Measurements from ENCODE around the gene PRICKLE2.
A peak's percentile ranks its signal among the peaks of the same experiment; 100 is the strongest.

The PRICKLE2 gene

DNA sequence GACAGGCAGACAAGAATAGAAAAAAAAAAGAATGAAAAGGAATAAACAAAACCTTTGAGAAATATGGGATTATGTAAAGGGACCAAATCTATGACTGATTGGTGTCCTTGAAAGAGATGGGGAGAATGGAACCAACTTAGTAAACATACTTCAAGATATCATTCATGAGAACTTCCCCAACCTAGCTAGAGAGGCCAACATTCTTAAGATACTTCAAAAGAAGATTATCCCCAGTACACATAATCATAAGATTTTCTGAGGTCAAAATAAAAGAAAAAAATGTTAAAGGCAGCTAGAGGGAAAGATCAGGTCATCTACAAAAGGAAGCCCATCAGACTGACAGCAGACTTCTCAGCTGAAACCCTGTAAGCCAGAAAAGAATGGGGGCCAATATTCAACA is 110.6 kb downstream of the PRICKLE2 start:
- no peak for DNase-seq (ENCODE audit: low read depth)
- TF ChIP-seq, protein P1, sequence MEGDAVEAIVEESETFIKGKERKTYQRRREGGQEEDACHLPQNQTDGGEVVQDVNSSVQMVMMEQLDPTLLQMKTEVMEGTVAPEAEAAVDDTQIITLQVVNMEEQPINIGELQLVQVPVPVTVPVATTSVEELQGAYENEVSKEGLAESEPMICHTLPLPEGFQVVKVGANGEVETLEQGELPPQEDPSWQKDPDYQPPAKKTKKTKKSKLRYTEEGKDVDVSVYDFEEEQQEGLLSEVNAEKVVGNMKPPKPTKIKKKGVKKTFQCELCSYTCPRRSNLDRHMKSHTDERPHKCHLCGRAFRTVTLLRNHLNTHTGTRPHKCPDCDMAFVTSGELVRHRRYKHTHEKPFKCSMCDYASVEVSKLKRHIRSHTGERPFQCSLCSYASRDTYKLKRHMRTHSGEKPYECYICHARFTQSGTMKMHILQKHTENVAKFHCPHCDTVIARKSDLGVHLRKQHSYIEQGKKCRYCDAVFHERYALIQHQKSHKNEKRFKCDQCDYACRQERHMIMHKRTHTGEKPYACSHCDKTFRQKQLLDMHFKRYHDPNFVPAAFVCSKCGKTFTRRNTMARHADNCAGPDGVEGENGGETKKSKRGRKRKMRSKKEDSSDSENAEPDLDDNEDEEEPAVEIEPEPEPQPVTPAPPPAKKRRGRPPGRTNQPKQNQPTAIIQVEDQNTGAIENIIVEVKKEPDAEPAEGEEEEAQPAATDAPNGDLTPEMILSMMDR (IDR thresholded peaks at IDR 0.05; ENCODE audit: insufficient read depth, low read depth, low read length, missing control alignments) = no peak
- no peak overlapping the region for H3K4me3 ChIP-seq (ENCODE audit: low read length)

DNA sequence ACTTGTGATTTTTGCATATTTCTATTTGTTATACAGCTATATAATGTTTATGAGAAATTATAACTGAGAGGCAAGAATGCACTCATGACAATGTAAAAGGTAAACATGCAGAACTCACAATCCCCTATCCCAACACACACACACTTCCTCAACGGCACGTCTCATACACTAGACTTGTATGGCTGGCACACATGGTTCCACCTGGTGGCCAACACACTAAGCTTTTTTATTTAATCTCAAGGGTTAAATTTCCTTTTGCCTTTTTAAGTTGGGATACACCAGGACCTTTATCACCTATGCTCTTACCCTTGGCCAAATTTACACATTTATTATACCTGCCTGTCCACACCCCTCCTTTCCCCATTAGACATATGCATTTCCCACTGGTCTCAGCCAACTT is 113.4 kb downstream of the PRICKLE2 start:
- peak; percentile 9 for DNase-seq (ENCODE audit: low read depth)
- H3K4me3 ChIP-seq (ENCODE audit: low read length) = no peak overlapping the region
- TF ChIP-seq, protein P1 (IDR thresholded peaks at IDR 0.05; ENCODE audit: insufficient read depth, low read depth, low read length, missing control alignments) = no peak

DNA sequence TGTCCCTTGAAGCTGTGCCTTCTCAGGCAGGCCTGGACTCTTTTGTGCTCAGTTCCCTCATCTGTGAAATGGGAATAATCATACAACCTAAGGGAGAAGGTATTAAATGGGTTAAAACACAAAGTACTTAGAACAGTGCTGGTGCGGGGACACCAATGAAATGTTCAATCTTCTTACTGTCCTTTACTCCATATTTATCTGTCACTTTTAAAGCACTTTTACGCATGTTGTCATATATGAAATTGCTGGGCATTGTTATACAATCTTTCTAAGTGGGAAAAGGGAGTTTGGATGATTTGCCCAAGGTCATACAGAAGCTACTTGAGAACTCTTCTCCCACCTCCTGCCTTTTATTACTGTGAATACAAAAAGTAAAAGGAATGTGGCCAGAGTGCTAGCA is 114.2 kb downstream of the PRICKLE2 start:
- H3K4me3 ChIP-seq (ENCODE audit: low read length) = no peak overlapping the region
- TF ChIP-seq, protein P1 (IDR thresholded peaks at IDR 0.05; ENCODE audit: insufficient read depth, low read depth, low read length, missing control alignments) = no peak
- no peak for DNase-seq (ENCODE audit: low read depth)

DNA sequence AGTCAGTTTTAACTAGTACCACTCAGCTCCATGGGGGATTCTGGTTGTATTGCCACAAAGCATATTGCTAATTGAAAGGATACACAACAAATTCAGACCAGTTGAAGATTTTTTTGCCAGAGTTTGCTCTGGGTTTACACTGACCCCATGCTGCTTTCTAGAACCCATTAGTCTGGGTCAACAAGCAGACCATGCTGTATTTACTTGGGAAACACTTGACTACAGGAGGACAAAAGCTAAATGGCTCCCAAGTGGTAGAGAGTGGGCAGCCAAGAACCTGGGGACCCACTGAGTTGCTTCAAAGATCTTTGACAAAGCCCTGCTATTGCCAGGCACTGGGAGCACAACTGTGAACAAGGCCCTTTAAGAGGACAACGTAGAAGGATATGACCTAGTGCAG is 115.2 kb downstream of the PRICKLE2 start:
- no peak overlapping the region for H3K4me3 ChIP-seq (ENCODE audit: low read length)
- TF ChIP-seq, protein P1 (IDR thresholded peaks at IDR 0.05; ENCODE audit: insufficient read depth, low read depth, low read length, missing control alignments) = no peak
- no peak for DNase-seq (ENCODE audit: low read depth)

DNA sequence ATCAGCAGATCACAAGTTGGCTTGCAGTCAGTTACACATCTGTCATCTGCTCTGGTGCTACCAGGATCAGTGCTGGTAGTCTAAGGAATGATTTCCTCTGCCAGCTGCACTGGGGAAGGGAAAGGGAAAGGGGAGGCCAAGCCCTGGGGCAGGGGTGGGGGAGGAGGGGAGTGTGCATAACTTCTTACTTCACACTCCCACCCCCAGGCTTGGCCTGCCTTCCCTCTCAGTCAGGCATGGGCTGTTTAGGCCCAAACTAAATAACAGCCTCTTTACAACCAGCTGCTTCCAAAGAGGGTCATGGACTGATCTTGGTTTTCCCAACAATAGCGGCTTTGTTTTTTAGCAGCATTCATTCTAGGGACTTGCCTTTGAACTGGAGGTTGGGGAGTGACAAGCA is 115.8 kb downstream of the PRICKLE2 start:
- H3K4me3 ChIP-seq (ENCODE audit: low read length) = no peak overlapping the region
- DNase-seq (ENCODE audit: low read depth) = peak; percentile 7
- TF ChIP-seq, protein P1 (IDR thresholded peaks at IDR 0.05; ENCODE audit: insufficient read depth, low read depth, low read length, missing control alignments) = no peak

DNA sequence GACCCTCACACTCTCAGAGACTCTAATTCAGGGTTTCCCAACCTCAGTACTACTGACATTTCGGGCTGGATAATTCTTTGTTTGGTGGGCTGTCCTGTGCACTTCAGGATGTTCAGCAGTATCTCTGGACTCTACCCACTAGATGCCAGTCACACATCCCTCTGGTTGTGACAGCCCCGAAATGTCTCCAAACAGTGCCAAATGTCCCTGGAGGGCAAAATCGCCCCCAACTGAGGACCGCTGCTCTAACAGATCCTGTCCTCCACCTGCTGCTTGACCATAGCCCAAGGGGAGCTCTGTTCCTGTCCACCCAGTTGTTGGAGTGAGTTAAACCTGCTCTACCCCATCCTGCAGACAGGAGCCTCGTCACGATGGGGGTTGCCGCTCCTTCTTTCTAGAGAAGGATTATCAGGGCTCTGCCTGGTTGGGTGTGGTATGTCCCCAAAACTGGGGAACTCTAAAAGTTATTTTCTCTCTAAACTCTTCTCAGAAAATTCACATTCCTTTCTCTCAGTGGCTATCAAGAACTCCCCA is 116.4 kb downstream of the PRICKLE2 start:
- no peak overlapping the region for H3K4me3 ChIP-seq (ENCODE audit: low read length)

DNA sequence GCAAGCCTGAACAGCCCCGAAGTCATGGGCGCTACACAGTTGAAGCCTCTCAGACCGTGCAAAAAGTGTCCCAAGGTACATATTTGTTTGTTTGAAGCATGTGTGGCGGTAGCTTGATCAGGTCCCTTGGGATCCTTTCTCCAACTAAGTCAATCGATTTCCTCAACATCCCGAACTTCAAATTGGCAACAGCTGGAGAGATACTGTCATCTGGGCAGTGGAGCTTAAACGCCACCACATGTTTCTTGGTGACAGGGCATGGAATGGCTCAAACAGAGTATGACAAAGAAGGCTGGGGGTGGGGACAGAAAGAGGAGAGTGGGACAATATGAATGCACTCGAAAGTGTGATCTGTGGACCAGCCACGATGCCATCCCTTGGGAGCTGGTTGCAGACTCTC is 117.0 kb downstream of the PRICKLE2 start:
- no peak overlapping the region for H3K4me3 ChIP-seq (ENCODE audit: low read length)
- no peak for DNase-seq (ENCODE audit: low read depth)
- TF ChIP-seq, protein P1 (IDR thresholded peaks at IDR 0.05; ENCODE audit: insufficient read depth, low read depth, low read length, missing control alignments) = no peak

More for the DNA sequence above, 116.4 kb downstream of the PRICKLE2 start:
- TF ChIP-seq, protein P1 (IDR thresholded peaks at IDR 0.05; ENCODE audit: insufficient read depth, low read depth, low read length, missing control alignments) = no peak
- DNase-seq (ENCODE audit: low read depth) = no peak

All from epithelial cell of esophagus (primary cell).